Neural crest cell (in vitro differentiated cells): ENCODE results near the gene DLEC1. TPM values are rescaled to one million over a fixed set of nuclear protein-coding genes. Genes with fewer than 3 reads are reported as not detected.

Experiments
- DNase-seq: peaks from one replicate; pipeline ENCODE4 v3.0.0; 2021; ENCODE audit warnings: low read depth, mixed read lengths, low spot score
- H3K27ac Mint-ChIP-seq: one replicate; pipeline ENCODE4 v1.8.0; 2021; ENCODE audit warnings: mild to moderate bottlenecking, mixed read lengths; ENCODE audit not compliant: unreplicated experiment
- H3K27me3 Mint-ChIP-seq: 2 replicates; pipeline ENCODE4 v1.8.0; 2021; ENCODE audit warnings: low read depth, mild to moderate bottlenecking, mixed read lengths
- H3K36me3 Mint-ChIP-seq: 2 replicates; pipeline ENCODE4 v1.8.0; 2021; ENCODE audit warnings: low read depth, mild to moderate bottlenecking, mixed read lengths
- H3K4me1 Mint-ChIP-seq: 2 replicates; pipeline ENCODE4 v1.8.0; 2021; ENCODE audit warnings: mixed read lengths
- H3K4me3 Mint-ChIP-seq: one replicate; pipeline ENCODE4 v1.8.0; 2021; ENCODE audit warnings: mild to moderate bottlenecking, mixed read lengths
- H3K9me3 Mint-ChIP-seq: 2 replicates; pipeline ENCODE4 v1.8.0; 2021; ENCODE audit warnings: mixed read lengths
- total RNA-seq: library from RNA; stranded (reverse); gene quantifications from 2 replicates; pipeline ENCODE4 v1.2.1, GENCODE V29; 2021
- TF ChIP-seq, protein P1 (sequence below): fragments of 200-600 bp; sonication (generic); conservative IDR thresholded peaks from 2 replicates; pipeline ENCODE4 v1.5.0; 2021; ENCODE audit warnings: antibody characterized with exemption, mild to moderate bottlenecking

Gene DLEC1
- total RNA-seq, 1 donor from 2014 or later, result 1.3 TPM

GRCh38 chr3:38009807-38010591, 29.0 kb upstream of the DLEC1 start:
- peaks cover 7% of the 10 kb centered on the region for H3K4me1 Mint-ChIP-seq
- H3K4me3 Mint-ChIP-seq, result no peak overlapping the region
- peaks cover under 1% of the 10 kb centered on the region for H3K9me3 Mint-ChIP-seq
- DNase-seq, result no peak
- no peak overlapping the region for H3K27ac Mint-ChIP-seq
- no peaks in the 10 kb centered on the region for H3K27me3 Mint-ChIP-seq
- H3K36me3 Mint-ChIP-seq, result peaks cover 11% of the 10 kb centered on the region
- TF ChIP-seq, protein P1, sequence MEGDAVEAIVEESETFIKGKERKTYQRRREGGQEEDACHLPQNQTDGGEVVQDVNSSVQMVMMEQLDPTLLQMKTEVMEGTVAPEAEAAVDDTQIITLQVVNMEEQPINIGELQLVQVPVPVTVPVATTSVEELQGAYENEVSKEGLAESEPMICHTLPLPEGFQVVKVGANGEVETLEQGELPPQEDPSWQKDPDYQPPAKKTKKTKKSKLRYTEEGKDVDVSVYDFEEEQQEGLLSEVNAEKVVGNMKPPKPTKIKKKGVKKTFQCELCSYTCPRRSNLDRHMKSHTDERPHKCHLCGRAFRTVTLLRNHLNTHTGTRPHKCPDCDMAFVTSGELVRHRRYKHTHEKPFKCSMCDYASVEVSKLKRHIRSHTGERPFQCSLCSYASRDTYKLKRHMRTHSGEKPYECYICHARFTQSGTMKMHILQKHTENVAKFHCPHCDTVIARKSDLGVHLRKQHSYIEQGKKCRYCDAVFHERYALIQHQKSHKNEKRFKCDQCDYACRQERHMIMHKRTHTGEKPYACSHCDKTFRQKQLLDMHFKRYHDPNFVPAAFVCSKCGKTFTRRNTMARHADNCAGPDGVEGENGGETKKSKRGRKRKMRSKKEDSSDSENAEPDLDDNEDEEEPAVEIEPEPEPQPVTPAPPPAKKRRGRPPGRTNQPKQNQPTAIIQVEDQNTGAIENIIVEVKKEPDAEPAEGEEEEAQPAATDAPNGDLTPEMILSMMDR, result no peak

DNA sequence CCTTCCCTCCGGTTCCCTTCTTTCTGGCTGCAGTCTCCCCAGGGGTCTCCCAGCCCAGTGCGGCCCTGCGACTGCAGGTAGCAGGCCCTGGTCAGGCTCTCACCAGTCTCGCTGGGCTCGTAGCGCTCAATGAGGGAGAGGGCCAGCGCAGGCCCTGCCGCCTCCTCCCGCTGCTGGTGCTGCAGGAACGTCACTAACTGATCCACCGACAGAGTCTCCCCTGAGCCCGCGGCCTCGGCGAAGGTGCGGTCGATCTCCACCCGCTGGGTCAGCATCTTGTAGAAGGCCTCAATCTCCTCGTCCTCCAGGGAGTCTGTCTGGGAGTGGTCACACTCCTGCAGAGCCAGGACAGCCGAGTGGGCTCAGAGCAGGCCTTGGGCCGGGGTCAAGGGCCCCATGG, 27.9 kb upstream of the DLEC1 start:
- no peak for DNase-seq
- no peak overlapping the region for H3K4me3 Mint-ChIP-seq
- peaks cover 23% of the 10 kb centered on the region for H3K36me3 Mint-ChIP-seq
- no peaks in the 10 kb centered on the region for H3K4me1 Mint-ChIP-seq
- peaks cover 4% of the 10 kb centered on the region for H3K9me3 Mint-ChIP-seq
- H3K27ac Mint-ChIP-seq, result no peak overlapping the region
- no peaks in the 10 kb centered on the region for H3K27me3 Mint-ChIP-seq
- TF ChIP-seq, protein P1, result no peak

- Mint-ChIP-seq H3K9me3 (peaks cover 4% of the 10 kb centered on the region), H3K27ac (no peak overlapping the region), H3K36me3 (peaks cover 30% of the 10 kb centered on the region), H3K4me1 (no peaks in the 10 kb centered on the region), H3K4me3 (no peak overlapping the region), H3K27me3 (no peaks in the 10 kb centered on the region)
- no peak for DNase-seq
- TF ChIP-seq, protein P1, result no peak
These were observed 23.5 kb upstream of the DLEC1 start for GRCh38 chr3:38015485-38015884.

DNA sequence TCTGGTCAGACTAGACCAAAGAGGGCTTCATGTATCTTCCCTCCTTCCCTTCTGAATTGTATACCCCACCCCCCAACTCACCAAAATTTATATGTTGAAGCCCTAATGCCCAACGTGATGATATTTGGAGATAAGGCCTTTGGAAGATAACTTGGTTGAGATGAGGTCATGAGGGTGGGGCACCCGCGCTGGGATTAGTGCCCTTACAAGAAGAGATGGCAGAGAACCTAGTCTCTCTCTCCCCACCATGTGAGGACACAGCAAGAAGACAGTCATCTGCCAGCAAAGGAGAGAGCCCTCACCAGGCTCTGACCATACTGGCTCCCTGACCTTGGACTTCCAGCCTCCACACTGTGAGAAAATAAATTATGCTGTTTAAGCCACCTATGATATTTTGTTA, 23.0 kb upstream of the DLEC1 start:
- TF ChIP-seq, protein P1, result no peak
- DNase-seq, result no peak
- Mint-ChIP-seq H3K4me3 (no peak overlapping the region), H3K36me3 (peaks cover 30% of the 10 kb centered on the region), H3K27me3 (no peaks in the 10 kb centered on the region), H3K27ac (no peak overlapping the region), H3K4me1 (no peaks in the 10 kb centered on the region), H3K9me3 (peaks cover 4% of the 10 kb centered on the region)

DNA sequence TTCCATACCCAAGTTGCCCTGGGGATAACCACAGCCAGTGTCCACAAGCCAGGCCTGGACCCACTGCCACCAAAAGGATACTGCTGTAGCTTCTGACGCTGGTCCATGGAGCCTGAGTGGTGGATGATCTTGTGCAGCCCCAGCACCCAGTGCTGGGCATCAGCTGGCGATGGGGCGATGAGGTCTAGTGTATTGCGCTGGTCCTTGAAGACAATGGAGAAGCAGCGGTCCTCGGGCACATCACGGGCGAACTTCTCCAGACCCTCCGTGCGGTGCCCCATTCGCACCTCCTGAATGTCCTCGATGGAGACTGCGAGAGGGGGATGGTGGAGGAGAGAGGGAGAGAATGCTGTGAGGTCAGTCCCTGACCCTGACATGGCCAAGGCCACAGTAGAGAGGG, 22.6 kb upstream of the DLEC1 start:
- Mint-ChIP-seq H3K27ac (no peak overlapping the region), H3K36me3 (peaks cover 30% of the 10 kb centered on the region), H3K9me3 (peaks cover 4% of the 10 kb centered on the region), H3K27me3 (no peaks in the 10 kb centered on the region), H3K4me1 (no peaks in the 10 kb centered on the region), H3K4me3 (no peak overlapping the region)
- TF ChIP-seq, protein P1, result no peak
- no peak for DNase-seq
